Activated T-cell treated with anti-CD3 and anti-CD28 coated beads, Interleukin-2, amount 50 U/mL, for 72 hours (primary cell): ENCODE results near the gene WDR46. TPM values are rescaled to one million over a fixed set of nuclear protein-coding genes. Genes with fewer than 3 reads are reported as not detected.

Experiments used
- ATAC-seq, 2 donors: fragments of 150-1000 bp; cut with Tn5 transposase; replicated peaks in 1 of 2; 2 replicates each; pipeline ENCODE4 v1.10.0; 2021; ENCODE audit warnings: moderate library complexity in 2 of 2, mild to moderate bottlenecking in 1 of 2
- DNase-seq, 2 donors: peaks; one replicate each; pipeline ENCODE4 v3.0.0; 2021 to 2022; ENCODE audit warnings: mixed read lengths in 1 of 2
- H3K27ac Mint-ChIP-seq: one replicate; pipeline ENCODE4 v1.8.0; 2022; ENCODE audit warnings: mild to moderate bottlenecking, moderate library complexity, mixed read lengths
- H3K27me3 Mint-ChIP-seq: one replicate; pipeline ENCODE4 v1.8.0; 2022; ENCODE audit warnings: low read depth, mixed read lengths
- H3K36me3 Mint-ChIP-seq, 2 donors: one replicate each; pipeline ENCODE4 v1.8.0; 2022; ENCODE audit warnings: mixed read lengths in 2 of 2, mild to moderate bottlenecking in 1 of 2; ENCODE audit not compliant: insufficient read depth in 2 of 2
- H3K4me1 Mint-ChIP-seq: one replicate; pipeline ENCODE4 v1.8.0; 2022; ENCODE audit warnings: low read depth, mixed read lengths
- H3K4me3 Mint-ChIP-seq, 2 donors: one replicate each; pipeline ENCODE4 v1.8.0; 2022; ENCODE audit warnings: mild to moderate bottlenecking in 2 of 2, mixed read lengths in 2 of 2, moderate library complexity in 2 of 2
- H3K9me3 Mint-ChIP-seq, 2 donors: one replicate each; pipeline ENCODE4 v1.8.0; 2022; ENCODE audit warnings: mixed read lengths in 2 of 2
- total RNA-seq, 2 donors: library from RNA; stranded (reverse); gene quantifications; one replicate each; pipeline ENCODE4 v1.2.3, GENCODE V29; 2022

Gene WDR46
- total RNA-seq, 2 donors from 2014 or later, result 46.6 to 54.0 TPM

- H3K27me3 Mint-ChIP-seq, result no peaks in the 10 kb centered on the region
- no peaks in the 10 kb centered on the region for H3K9me3 Mint-ChIP-seq
- DNase-seq (no peak), ATAC-seq (no peak)
- peaks cover 55% of the 10 kb centered on the region for H3K4me1 Mint-ChIP-seq
- H3K4me3 Mint-ChIP-seq, result no peak overlapping the region
- peak overlapping the region; percentile 13 for H3K27ac Mint-ChIP-seq
- H3K36me3 Mint-ChIP-seq, result peaks cover 10 to 33% of the 10 kb centered on the region in 2 donors
Observed at GRCh38 chr6:33305052-33305451, 16.0 kb upstream of the WDR46 start.

DNA sequence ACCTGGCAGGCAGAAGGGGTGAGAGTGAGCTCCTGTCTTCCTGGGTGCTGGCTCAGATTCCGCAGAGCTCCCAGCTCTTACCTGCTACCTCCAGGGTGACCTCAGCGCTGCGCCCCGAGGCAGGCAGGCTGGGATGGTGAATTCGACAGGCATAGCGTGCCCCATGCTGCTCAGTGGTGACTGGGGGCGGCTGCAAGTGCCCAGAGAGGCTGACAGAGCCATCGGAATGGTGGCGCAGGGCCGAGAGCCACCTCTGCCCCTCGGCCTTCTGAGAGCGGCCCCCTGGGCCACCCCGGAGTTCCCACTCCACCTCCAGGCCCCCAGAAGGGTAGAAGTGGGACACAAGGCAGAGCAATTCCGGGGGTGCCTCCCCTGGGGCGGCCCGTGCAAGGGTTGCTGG, 15.2 kb upstream of the WDR46 start:
- Mint-ChIP-seq H3K4me3 (no peak overlapping the region), H3K27me3 (no peaks in the 10 kb centered on the region), H3K27ac (no peak overlapping the region), H3K9me3 (no peaks in the 10 kb centered on the region), H3K36me3 (peaks cover 16 to 38% of the 10 kb centered on the region in 2 donors), H3K4me1 (peaks cover 59% of the 10 kb centered on the region)
- ATAC-seq (no peak), DNase-seq (no peak)

- no peak for DNase-seq
- no peaks in the 10 kb centered on the region for H3K9me3 Mint-ChIP-seq
- H3K4me3 Mint-ChIP-seq, result no peak overlapping the region
- no peak overlapping the region for H3K27ac Mint-ChIP-seq
- H3K4me1 Mint-ChIP-seq, result peaks cover 59% of the 10 kb centered on the region
- no peak for ATAC-seq
- peaks cover 16 to 30% of the 10 kb centered on the region in 2 donors for H3K36me3 Mint-ChIP-seq
- H3K27me3 Mint-ChIP-seq, result no peaks in the 10 kb centered on the region
Observed at GRCh38 chr6:33301877-33302276, 12.8 kb upstream of the WDR46 start.

GRCh38 chr6:33299237-33299944, 10.4 kb upstream of the WDR46 start:
- H3K9me3 Mint-ChIP-seq, result no peaks in the 10 kb centered on the region
- H3K27ac Mint-ChIP-seq, result peak overlapping the region; percentile 86
- H3K27me3 Mint-ChIP-seq, result no peaks in the 10 kb centered on the region
- peak; percentile 95 for DNase-seq
- peaks cover 43% of the 10 kb centered on the region for H3K4me1 Mint-ChIP-seq
- ATAC-seq, result peak; percentile 88 to 91
- peaks cover 13 to 25% of the 10 kb centered on the region in 2 donors for H3K36me3 Mint-ChIP-seq
- peak overlapping the region; percentile 98 to 100 for H3K4me3 Mint-ChIP-seq

GRCh38 chr6:33298773-33299236, 9.8 kb upstream of the WDR46 start, which contains the start of gene RGL2:
TSS of gene RGL2 (minus strand) at chr6:33298942. CDS start at chr6:33298610, 332 bp downstream.
- H3K27me3 Mint-ChIP-seq, result no peaks in the 10 kb centered on the region
- peaks cover 13 to 26% of the 10 kb centered on the region in 2 donors for H3K36me3 Mint-ChIP-seq
- ATAC-seq (peak; percentile 22 to 38), DNase-seq (peak; percentile 54 to 69)
- no peaks in the 10 kb centered on the region for H3K9me3 Mint-ChIP-seq
- H3K4me3 Mint-ChIP-seq, result peak within 1 kb of the TSS; percentile 98 to 100
- peaks cover 39% of the 10 kb centered on the region for H3K4me1 Mint-ChIP-seq
- H3K27ac Mint-ChIP-seq, result peak within 1 kb of the TSS; percentile 98

GRCh38 chr6:33297956-33298772, 9.1 kb upstream of the WDR46 start:
- Mint-ChIP-seq H3K4me1 (peaks cover 33% of the 10 kb centered on the region), H3K36me3 (peaks cover 10 to 23% of the 10 kb centered on the region in 2 donors), H3K9me3 (no peaks in the 10 kb centered on the region), H3K27ac (peak overlapping the region; percentile 98), H3K27me3 (no peaks in the 10 kb centered on the region), H3K4me3 (peak overlapping the region; percentile 98 to 100)
- ATAC-seq (peak; percentile 26 to 27), DNase-seq (peak; percentile 60 to 70)

DNA sequence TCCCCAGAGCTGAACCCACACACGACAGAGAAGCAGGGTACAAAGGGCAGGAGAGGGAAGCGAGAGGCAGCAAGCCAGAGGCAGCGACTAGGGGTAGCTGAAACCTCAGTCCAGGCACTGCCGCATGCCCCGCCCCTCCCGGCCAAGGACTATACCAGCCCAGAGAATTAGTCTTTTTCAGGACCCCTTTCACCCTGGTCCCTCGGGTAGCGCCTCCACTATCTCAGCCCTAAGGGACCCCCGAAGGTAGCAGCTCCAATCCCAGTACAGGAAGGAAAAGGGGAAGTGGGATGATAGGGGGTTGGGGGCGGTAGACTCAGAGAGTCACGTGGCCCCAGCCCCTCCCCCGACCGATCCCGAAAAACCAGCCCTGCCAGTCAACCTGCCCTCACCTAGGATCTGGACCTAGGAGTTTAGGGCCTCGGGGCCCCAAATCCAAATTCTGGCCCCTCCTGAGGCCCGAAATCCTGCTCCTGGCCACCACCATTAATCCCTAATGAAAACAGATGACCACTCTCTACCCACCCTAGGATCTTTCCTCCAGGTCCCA, 8.4 kb upstream of the WDR46 start:
- H3K27me3 Mint-ChIP-seq, result no peaks in the 10 kb centered on the region
- no peak for ATAC-seq
- peaks cover 33% of the 10 kb centered on the region for H3K4me1 Mint-ChIP-seq
- H3K36me3 Mint-ChIP-seq, result peaks cover 10 to 25% of the 10 kb centered on the region in 2 donors
- no peak for DNase-seq
- no peaks in the 10 kb centered on the region for H3K9me3 Mint-ChIP-seq
- peak overlapping the region; percentile 59 to 62 for H3K4me3 Mint-ChIP-seq
- peak overlapping the region; percentile 40 for H3K27ac Mint-ChIP-seq

GRCh38 chr6:33296797-33297405, 7.9 kb upstream of the WDR46 start:
- H3K27me3 Mint-ChIP-seq, result no peaks in the 10 kb centered on the region
- H3K36me3 Mint-ChIP-seq, result peaks cover 10 to 24% of the 10 kb centered on the region in 2 donors
- no peak for ATAC-seq
- peak overlapping the region; percentile 55 for H3K27ac Mint-ChIP-seq
- no peak for DNase-seq
- peaks cover 33% of the 10 kb centered on the region for H3K4me1 Mint-ChIP-seq
- peak overlapping the region; percentile 59 to 62 for H3K4me3 Mint-ChIP-seq
- H3K9me3 Mint-ChIP-seq, result no peaks in the 10 kb centered on the region

DNA sequence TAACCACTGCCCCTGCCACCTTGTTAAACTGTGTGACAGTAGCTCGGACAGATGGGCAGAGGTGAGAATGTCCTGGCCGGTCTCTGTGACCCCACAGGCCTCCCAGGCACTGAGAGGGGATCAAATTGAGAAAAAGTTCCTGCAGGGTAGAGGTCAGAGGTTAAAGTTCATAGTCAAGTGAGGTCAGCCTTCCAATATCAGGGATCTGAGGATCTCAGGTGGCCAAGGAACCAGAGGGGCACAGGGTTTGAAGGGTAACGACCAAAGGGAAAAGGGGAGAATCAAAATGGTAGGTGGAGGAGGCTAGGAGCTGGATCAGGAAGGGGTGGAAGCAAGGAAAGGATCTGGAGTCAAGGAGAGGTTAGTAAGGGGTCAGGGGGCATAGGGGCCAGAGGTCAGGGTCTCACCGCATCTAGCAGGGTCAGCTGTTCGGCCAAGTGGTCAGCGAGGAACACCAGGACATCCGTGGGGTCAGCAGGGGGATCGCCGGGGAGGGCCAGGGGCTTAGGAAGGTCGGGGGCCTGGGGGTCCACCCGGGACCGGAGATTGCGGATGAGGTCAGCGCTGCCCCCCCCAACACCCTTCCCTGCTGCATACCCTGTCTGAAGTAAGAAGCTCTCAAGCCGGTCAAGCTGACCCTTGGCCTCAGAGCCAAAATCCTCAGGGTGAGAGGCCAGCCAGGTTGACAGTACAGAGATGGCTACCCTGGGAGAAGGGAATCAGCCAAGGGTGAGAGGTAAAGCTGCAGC, 6.8 kb upstream of the WDR46 start:
- Mint-ChIP-seq H3K36me3 (peaks cover 8 to 20% of the 10 kb centered on the region in 2 donors), H3K27ac (peak overlapping the region; percentile 6)
- ATAC-seq, result no peak

GRCh38 chr6:33294086-33294823, 5.2 kb upstream of the WDR46 start:
- Mint-ChIP-seq H3K27me3 (no peaks in the 10 kb centered on the region), H3K27ac (no peak overlapping the region), H3K36me3 (peaks cover 3 to 10% of the 10 kb centered on the region in 2 donors), H3K9me3 (no peaks in the 10 kb centered on the region), H3K4me1 (peaks cover 33% of the 10 kb centered on the region), H3K4me3 (no peak overlapping the region)
- DNase-seq (no peak), ATAC-seq (no peak)

More for the DNA sequence above, 6.8 kb upstream of the WDR46 start:
- DNase-seq, result no peak
- H3K9me3 Mint-ChIP-seq, result no peaks in the 10 kb centered on the region
- H3K27me3 Mint-ChIP-seq, result no peaks in the 10 kb centered on the region
- peak overlapping the region in 1 of 2 donors; percentile 24 for H3K4me3 Mint-ChIP-seq
- H3K4me1 Mint-ChIP-seq, result peaks cover 33% of the 10 kb centered on the region

GRCh38 chr6:33292996-33293682, 4.1 kb upstream of the WDR46 start:
- DNase-seq (no peak), ATAC-seq (no peak)
- Mint-ChIP-seq H3K27ac (no peak overlapping the region), H3K4me1 (peaks cover 39% of the 10 kb centered on the region), H3K36me3 (peaks cover 4 to 11% of the 10 kb centered on the region in 2 donors), H3K27me3 (no peaks in the 10 kb centered on the region), H3K9me3 (no peaks in the 10 kb centered on the region), H3K4me3 (no peak overlapping the region)
